ENCODE measurements around the gene TTLL11.

Gene TTLL11

DNA sequence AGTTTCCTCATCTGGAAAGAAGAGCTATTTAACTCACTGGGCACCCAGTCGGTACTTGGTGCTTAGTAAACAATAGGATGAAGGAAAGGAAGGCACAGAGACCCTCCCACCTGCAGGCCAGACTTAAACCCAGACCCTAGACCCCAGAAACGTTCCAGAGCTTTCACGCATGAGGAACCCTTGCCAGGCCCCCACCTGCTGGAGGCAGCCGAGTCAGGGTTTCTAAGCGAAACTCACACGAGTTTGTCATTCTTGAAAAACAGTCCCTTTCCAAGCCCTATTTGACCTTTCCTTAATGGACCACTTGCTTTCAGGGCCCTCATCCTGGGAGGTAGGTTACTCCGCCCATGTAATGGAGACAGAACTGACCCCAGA lies 35.8 kb upstream of the TTLL11 start:
- Mint-ChIP-seq H3K27ac (no peak overlapping the region), H3K9me3 (ENCODE audit: low read depth) (no peaks in the 10 kb centered on the region), H3K4me1 (ENCODE audit: low read depth) (peaks cover 12% of the 10 kb centered on the region), H3K27me3 (peaks cover 13% of the 10 kb centered on the region), H3K36me3 (no peaks in the 10 kb centered on the region), H3K4me3 (no peak overlapping the region)

DNA sequence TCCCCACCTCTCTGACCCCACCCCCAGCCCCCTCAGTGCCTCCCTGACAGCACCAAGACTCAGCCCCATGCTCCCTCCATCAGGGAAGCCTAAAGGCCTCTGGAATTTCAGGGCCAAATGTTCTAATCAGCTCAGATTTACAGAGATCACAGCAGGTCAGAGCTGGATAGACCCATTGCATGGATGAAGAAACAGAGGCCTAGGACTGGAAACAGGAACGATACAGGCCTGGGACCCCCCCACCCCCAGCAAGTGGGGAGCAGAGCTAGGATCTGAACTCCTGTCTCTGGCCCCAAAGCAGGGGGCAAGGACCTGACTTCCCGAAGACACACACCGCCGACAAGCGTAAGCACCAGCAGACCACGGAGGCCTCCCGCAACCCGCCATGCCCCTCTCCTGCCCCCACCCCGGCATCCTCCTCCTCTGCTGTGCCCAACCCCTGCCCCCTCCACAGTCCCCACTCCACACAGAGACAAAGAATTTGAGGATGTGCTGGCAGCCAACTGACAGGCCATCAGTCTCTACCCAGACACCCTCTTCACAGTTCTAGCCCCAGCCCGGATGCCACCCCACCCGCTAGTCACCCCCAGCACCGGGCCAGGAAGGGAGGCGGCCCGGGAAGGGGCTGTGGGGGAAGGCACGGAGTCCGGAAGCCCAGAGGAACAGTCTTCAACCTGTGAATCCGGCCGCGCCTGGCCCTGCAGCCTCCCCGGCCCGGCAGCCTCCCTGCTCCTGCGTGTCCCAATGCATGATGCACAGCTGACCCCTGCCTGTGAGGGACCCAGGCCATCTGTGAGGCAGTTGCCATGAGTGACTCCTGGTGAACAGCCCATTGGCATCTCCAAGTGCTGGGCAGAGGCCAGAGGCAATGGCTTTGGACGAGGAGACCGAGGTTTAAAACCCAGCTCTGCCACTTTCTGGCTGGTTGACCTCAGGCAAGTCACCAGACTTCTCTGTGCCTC lies 35.2 kb upstream of the TTLL11 start:
- H3K27ac Mint-ChIP-seq: no peak overlapping the region
- H3K4me3 Mint-ChIP-seq: no peak overlapping the region
- peaks cover 12% of the 10 kb centered on the region for H3K4me1 Mint-ChIP-seq (ENCODE audit: low read depth)
- no peaks in the 10 kb centered on the region for H3K9me3 Mint-ChIP-seq (ENCODE audit: low read depth)
- peaks cover 13% of the 10 kb centered on the region for H3K27me3 Mint-ChIP-seq
- H3K36me3 Mint-ChIP-seq: no peaks in the 10 kb centered on the region

GRCh38 chr9:122127396-122127798 lies 34.3 kb upstream of the TTLL11 start:
- Mint-ChIP-seq H3K9me3 (ENCODE audit: low read depth) (no peaks in the 10 kb centered on the region), H3K4me3 (no peak overlapping the region), H3K27me3 (peaks cover 13% of the 10 kb centered on the region), H3K4me1 (ENCODE audit: low read depth) (peaks cover 12% of the 10 kb centered on the region), H3K27ac (no peak overlapping the region), H3K36me3 (no peaks in the 10 kb centered on the region)

- no peaks in the 10 kb centered on the region for H3K9me3 Mint-ChIP-seq (ENCODE audit: low read depth)
Measured at GRCh38 chr9:122126331-122127261, 33.5 kb upstream of the TTLL11 start.

GRCh38 chr9:122125509-122126330 lies 32.6 kb upstream of the TTLL11 start:
- Mint-ChIP-seq H3K36me3 (no peaks in the 10 kb centered on the region), H3K4me1 (ENCODE audit: low read depth) (peaks cover 12% of the 10 kb centered on the region), H3K9me3 (ENCODE audit: low read depth) (no peaks in the 10 kb centered on the region), H3K4me3 (peak overlapping the region; percentile 35), H3K27me3 (peaks cover 11% of the 10 kb centered on the region), H3K27ac (no peak overlapping the region)

More at GRCh38 chr9:122126331-122127261, 33.5 kb upstream of the TTLL11 start:
- no peak overlapping the region for H3K27ac Mint-ChIP-seq
- peaks cover 13% of the 10 kb centered on the region for H3K27me3 Mint-ChIP-seq
- H3K4me1 Mint-ChIP-seq (ENCODE audit: low read depth): peaks cover 12% of the 10 kb centered on the region
- peak overlapping the region; percentile 77 for H3K4me3 Mint-ChIP-seq
- no peaks in the 10 kb centered on the region for H3K36me3 Mint-ChIP-seq

- no peaks in the 10 kb centered on the region for H3K36me3 Mint-ChIP-seq
- H3K4me1 Mint-ChIP-seq (ENCODE audit: low read depth): peaks cover 12% of the 10 kb centered on the region
- no peak overlapping the region for H3K27ac Mint-ChIP-seq
- H3K4me3 Mint-ChIP-seq: peak overlapping the region; percentile 54
- H3K9me3 Mint-ChIP-seq (ENCODE audit: low read depth): no peaks in the 10 kb centered on the region
- H3K27me3 Mint-ChIP-seq: peaks cover 11% of the 10 kb centered on the region
Measured at GRCh38 chr9:122125158-122125508, 32.0 kb upstream of the TTLL11 start.

DNA sequence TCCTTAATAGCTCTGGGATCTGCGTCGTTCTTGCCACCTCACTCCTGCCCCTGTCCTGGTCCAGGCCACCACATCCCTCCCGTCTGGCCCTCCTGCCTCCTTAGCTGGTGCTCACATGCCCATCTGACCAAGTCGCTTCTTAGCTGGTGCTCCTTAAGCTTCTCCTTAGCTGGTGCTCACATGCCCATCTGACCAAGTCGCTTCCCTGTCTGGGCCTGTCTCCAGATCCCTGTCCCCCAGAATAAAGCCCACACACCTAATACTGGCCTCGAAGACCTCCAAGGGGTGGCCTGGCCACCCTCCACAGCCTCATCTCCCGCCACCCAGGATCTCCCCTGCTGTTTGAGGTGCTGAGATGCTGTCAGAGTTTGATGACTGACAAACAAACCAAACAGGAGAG lies 31.4 kb upstream of the TTLL11 start:
- H3K27me3 Mint-ChIP-seq: peaks cover 11% of the 10 kb centered on the region
- H3K36me3 Mint-ChIP-seq: no peaks in the 10 kb centered on the region
- no peak overlapping the region for H3K27ac Mint-ChIP-seq
- H3K9me3 Mint-ChIP-seq (ENCODE audit: low read depth): no peaks in the 10 kb centered on the region
- peaks cover 12% of the 10 kb centered on the region for H3K4me1 Mint-ChIP-seq (ENCODE audit: low read depth)
- H3K4me3 Mint-ChIP-seq: no peak overlapping the region

- H3K9me3 Mint-ChIP-seq (ENCODE audit: low read depth): no peaks in the 10 kb centered on the region
- no peak overlapping the region for H3K4me3 Mint-ChIP-seq
- peaks cover 11% of the 10 kb centered on the region for H3K27me3 Mint-ChIP-seq
- H3K36me3 Mint-ChIP-seq: no peaks in the 10 kb centered on the region
- no peak overlapping the region for H3K27ac Mint-ChIP-seq
- H3K4me1 Mint-ChIP-seq (ENCODE audit: low read depth): peaks cover 12% of the 10 kb centered on the region
Measured at GRCh38 chr9:122124048-122124447, 30.9 kb upstream of the TTLL11 start.

DNA sequence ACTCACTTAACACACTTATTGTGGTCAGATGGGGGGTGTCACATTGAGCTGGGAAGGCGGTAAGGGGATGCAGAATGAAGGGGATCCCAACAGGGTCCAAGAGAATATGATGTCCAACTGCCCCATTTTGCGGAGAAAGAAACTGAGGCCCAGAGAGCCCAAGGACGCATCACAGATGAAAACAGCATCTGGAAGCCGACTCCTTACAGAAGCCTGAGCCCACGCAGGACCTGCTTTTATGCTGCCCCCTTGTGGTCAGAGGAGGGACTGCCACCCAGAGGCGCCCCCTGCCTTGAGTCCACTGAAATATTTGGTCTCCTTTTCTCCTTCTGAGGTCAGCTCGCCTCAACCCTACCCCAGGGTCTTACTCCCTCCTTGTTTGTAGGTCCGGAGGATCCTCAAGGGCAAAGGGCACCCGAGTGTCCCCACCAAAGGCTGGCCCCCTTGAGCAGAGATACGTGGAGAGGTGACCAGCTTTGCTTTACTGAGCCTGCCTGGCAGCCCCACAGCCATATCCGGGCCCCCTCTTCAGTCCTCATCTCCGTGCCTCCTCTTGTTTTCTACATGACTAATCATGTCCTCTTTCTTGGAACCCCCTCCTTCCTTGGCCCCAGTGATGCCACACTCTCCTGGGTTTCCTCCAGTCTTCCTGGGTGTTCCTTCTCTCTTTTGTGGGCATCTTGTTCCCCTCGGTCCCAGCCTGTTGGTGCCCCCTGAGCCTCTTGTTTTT lies 30.0 kb upstream of the TTLL11 start:
- H3K27me3 Mint-ChIP-seq: peaks cover 11% of the 10 kb centered on the region
- peaks cover 12% of the 10 kb centered on the region for H3K4me1 Mint-ChIP-seq (ENCODE audit: low read depth)
- no peak overlapping the region for H3K27ac Mint-ChIP-seq
- H3K4me3 Mint-ChIP-seq: no peak overlapping the region
- H3K36me3 Mint-ChIP-seq: no peaks in the 10 kb centered on the region
- H3K9me3 Mint-ChIP-seq (ENCODE audit: low read depth): no peaks in the 10 kb centered on the region

DNA sequence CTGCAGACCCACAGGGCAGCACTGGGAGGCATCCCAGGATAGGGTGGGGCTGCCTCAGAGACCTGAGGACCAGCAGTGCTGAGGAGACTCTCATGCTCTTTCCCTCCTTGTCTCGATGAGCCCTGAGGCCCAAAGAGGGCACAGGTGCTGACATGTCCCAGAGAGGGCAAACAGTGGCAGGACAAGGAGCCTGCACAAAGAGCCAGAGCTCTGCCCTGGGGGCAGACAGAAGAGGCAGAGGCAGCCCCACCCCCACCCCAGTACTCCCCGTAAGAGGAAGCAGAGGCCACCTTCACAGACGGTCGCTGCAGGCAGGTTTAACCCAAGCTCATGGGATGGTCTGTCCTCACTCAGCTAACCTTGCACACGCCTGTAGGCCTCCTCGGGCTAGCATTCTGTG lies 29.4 kb upstream of the TTLL11 start:
- peaks cover 12% of the 10 kb centered on the region for H3K4me1 Mint-ChIP-seq (ENCODE audit: low read depth)
- no peaks in the 10 kb centered on the region for H3K9me3 Mint-ChIP-seq (ENCODE audit: low read depth)
- no peak overlapping the region for H3K4me3 Mint-ChIP-seq
- H3K36me3 Mint-ChIP-seq: no peaks in the 10 kb centered on the region
- H3K27me3 Mint-ChIP-seq: peaks cover 11% of the 10 kb centered on the region
- H3K27ac Mint-ChIP-seq: no peak overlapping the region

GRCh38 chr9:122121931-122122330 lies 28.8 kb upstream of the TTLL11 start:
- H3K27me3 Mint-ChIP-seq: peaks cover 11% of the 10 kb centered on the region
- H3K4me1 Mint-ChIP-seq (ENCODE audit: low read depth): peaks cover 11% of the 10 kb centered on the region
- no peak overlapping the region for H3K27ac Mint-ChIP-seq
- H3K9me3 Mint-ChIP-seq (ENCODE audit: low read depth): no peaks in the 10 kb centered on the region
- H3K4me3 Mint-ChIP-seq: no peak overlapping the region
- H3K36me3 Mint-ChIP-seq: no peaks in the 10 kb centered on the region

GRCh38 chr9:122121391-122121790 lies 28.3 kb upstream of the TTLL11 start:
- Mint-ChIP-seq H3K36me3 (no peaks in the 10 kb centered on the region), H3K4me1 (ENCODE audit: low read depth) (peaks cover 7% of the 10 kb centered on the region), H3K27me3 (peaks cover 11% of the 10 kb centered on the region), H3K27ac (no peak overlapping the region), H3K9me3 (ENCODE audit: low read depth) (no peaks in the 10 kb centered on the region), H3K4me3 (no peak overlapping the region)

DNA sequence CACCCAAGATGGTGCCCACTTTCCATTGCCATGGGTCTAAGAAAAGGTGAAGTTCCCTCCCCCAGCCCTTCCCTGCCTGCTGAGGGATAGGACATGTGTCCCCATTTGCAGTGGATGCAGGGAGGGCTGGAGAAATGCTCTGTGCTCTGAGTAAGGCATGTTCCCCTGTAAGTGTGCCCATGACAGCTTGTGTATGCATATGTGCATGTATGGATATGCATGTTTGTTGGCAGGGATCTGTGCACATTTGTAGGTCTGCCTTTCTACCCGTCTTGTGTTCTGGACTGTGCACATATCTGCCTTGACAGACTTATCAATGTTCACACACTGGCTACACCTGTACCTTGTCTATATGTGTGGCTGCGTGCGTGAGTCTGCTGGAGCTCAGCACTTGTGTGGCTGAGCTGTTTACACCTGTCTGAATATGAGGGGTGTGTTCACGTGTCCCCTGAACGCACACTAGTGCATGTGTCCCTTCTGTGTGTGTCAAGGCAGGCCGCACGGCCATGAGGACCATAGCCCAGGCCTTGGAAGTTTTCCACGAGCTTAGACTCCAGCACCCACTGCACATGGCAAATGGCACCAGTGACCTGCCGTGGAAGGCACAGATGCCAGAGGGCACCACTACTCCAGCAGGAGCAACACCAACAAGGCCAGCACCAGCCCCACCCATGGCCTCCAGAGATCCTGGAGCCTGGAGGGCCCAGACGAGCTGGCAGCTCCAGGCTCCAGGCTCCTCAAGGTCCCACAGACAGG lies 27.4 kb upstream of the TTLL11 start:
- no peak overlapping the region for H3K27ac Mint-ChIP-seq

More for the DNA sequence above, 27.4 kb upstream of the TTLL11 start:
- Mint-ChIP-seq H3K4me1 (ENCODE audit: low read depth) (peaks cover 3% of the 10 kb centered on the region), H3K27me3 (peaks cover 7% of the 10 kb centered on the region), H3K4me3 (no peak overlapping the region), H3K36me3 (no peaks in the 10 kb centered on the region), H3K9me3 (ENCODE audit: low read depth) (no peaks in the 10 kb centered on the region)
